Measurements from ENCODE around the gene PLB1. TPM values are rescaled to one million over a fixed set of nuclear protein-coding genes. Genes with fewer than 3 reads are reported as not detected.

Gene PLB1
- total RNA-seq, 1 experiment from 2014 or later: not detected

DNA sequence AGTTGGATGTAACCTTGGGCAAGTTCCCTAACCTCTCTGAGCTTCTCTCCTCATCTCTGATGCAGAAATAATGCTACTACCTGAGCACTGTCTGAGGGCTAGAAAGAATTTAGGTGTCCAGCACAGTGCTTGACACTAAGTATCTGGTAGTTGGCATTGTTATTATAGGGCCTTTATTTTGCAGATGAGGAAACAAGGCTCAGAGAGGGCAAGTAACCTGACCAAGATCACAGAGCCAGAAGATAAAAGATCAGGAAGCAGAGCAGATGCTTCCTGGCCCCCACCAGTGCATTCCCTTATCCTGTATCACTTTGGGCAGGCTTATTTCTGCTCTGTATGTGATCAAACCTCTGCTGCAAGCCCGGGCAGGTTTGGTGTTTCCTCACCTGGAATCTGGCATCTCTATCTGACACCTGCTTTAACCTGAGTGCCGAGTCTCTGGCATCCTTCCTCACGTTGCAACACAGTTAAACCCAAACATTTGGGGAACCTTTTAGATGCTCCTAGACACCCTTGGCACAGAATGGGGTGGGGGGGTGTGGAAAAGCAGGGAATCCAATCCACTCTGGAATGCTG, 69.9 kb downstream of the PLB1 start:
- Histone ChIP-seq H3K36me3 (replicated peaks; ENCODE audit: control insufficient read depth, insufficient read depth, low read length) (no peaks in the 10 kb centered on the region), H3K4me3 (ENCODE audit: insufficient read depth, low read depth, low read length) (no peak overlapping the region), H3K27me3 (ENCODE audit: control insufficient read depth, insufficient read depth, low read length) (peaks cover 2% of the 10 kb centered on the region; the same call in 1 of the 2 replicates)
- DNase-seq: no peak

GRCh38 chr2:28566521-28567041, 70.7 kb downstream of the PLB1 start:
- peak; percentile 96 for DNase-seq
- Histone ChIP-seq H3K36me3 (replicated peaks; ENCODE audit: control insufficient read depth, insufficient read depth, low read length) (no peaks in the 10 kb centered on the region), H3K27me3 (ENCODE audit: control insufficient read depth, insufficient read depth, low read length) (peaks cover 2% of the 10 kb centered on the region; the same call in 1 of the 2 replicates), H3K4me3 (ENCODE audit: insufficient read depth, low read depth, low read length) (peak overlapping the region; percentile 46)

DNA sequence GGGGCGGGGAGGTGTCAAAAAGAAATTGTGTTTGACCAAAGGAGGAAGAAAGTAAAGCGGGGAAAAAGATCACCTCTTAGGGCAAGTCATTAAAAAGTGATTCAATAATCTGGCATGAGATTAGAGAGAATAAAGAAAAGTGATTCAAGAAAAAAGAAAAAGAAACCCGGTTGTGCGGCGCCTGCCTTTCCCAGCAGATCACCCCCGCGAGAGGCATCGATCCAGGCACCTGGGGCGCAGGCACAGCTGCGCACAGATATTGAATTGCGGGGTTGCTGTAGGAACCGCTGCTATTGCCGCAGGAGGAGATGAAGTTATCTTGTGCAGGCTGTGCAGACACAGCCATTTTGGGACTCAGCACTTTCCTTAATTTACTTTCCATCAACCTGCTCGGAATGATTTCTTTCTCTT, 71.2 kb downstream of the PLB1 start:
- Histone ChIP-seq H3K27me3 (ENCODE audit: control insufficient read depth, insufficient read depth, low read length) (peaks cover 2% of the 10 kb centered on the region; the same call in 1 of the 2 replicates), H3K4me3 (ENCODE audit: insufficient read depth, low read depth, low read length) (peak overlapping the region; percentile 46), H3K36me3 (replicated peaks; ENCODE audit: control insufficient read depth, insufficient read depth, low read length) (no peaks in the 10 kb centered on the region)
- peak; percentile 69 for DNase-seq

DNA sequence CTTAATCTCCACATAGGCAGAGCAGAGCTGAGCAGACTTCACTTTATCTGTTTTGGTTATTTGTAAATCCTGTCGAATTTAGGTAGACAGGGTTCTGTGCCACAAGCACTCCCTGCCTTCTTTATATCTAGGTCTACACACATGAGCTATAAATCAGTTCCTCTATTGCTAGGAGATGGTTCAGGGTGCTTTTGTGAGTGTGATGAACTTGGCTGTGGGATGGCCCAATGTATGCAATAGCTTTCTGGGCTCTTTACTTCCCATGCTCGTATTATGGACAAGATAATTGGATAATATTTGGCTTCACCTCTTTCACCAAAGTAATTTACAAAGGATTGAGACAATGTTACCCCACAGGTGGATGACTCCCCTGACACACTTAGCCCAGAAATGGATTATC, 72.2 kb downstream of the PLB1 start:
- Histone ChIP-seq H3K27me3 (ENCODE audit: control insufficient read depth, insufficient read depth, low read length) (peaks cover 2% of the 10 kb centered on the region; the same call in 1 of the 2 replicates), H3K4me3 (ENCODE audit: insufficient read depth, low read depth, low read length) (no peak overlapping the region), H3K36me3 (replicated peaks; ENCODE audit: control insufficient read depth, insufficient read depth, low read length) (no peaks in the 10 kb centered on the region)
- DNase-seq: no peak

DNA sequence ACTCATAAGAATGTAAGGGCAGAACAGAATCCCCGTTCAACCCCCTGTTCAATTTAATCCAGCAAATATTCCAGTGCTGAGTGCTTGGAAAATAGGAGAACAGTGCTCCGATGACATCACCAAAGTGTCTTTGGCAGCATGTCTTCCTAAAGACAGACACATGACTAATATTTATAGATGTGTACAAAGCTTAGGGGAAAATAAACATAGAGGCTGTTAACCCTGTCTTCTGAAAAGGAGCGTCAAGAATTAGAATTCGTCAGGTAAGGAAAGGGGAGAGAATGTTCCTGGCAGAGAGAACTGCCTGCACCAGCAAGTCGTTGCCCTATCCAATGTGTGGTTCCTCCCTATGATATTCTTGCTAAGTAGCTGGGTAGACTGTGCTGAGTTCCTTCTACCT, 72.7 kb downstream of the PLB1 start:
- Histone ChIP-seq H3K27me3 (ENCODE audit: control insufficient read depth, insufficient read depth, low read length) (peaks cover 2% of the 10 kb centered on the region; the same call in 1 of the 2 replicates), H3K36me3 (replicated peaks; ENCODE audit: control insufficient read depth, insufficient read depth, low read length) (no peaks in the 10 kb centered on the region), H3K4me3 (ENCODE audit: insufficient read depth, low read depth, low read length) (no peak overlapping the region)
- no peak for DNase-seq

- no peak for DNase-seq
- H3K27me3 ChIP-seq (ENCODE audit: control insufficient read depth, insufficient read depth, low read length): peaks cover 2% of the 10 kb centered on the region; the same call in 1 of the 2 replicates
- no peaks in the 10 kb centered on the region for H3K36me3 ChIP-seq (replicated peaks; ENCODE audit: control insufficient read depth, insufficient read depth, low read length)
- H3K4me3 ChIP-seq (ENCODE audit: insufficient read depth, low read depth, low read length): no peak overlapping the region
Measured at GRCh38 chr2:28570431-28570830, 74.6 kb downstream of the PLB1 start.

GRCh38 chr2:28576714-28577113, 80.9 kb downstream of the PLB1 start:
- Histone ChIP-seq H3K27me3 (ENCODE audit: control insufficient read depth, insufficient read depth, low read length) (no peaks in the 10 kb centered on the region), H3K36me3 (replicated peaks; ENCODE audit: control insufficient read depth, insufficient read depth, low read length) (no peaks in the 10 kb centered on the region), H3K4me3 (ENCODE audit: insufficient read depth, low read depth, low read length) (no peak overlapping the region)
- no peak for DNase-seq

GRCh38 chr2:28577791-28578680, 82.2 kb downstream of the PLB1 start:
- Histone ChIP-seq H3K4me3 (ENCODE audit: insufficient read depth, low read depth, low read length) (no peak overlapping the region), H3K27me3 (ENCODE audit: control insufficient read depth, insufficient read depth, low read length) (no peaks in the 10 kb centered on the region), H3K36me3 (replicated peaks; ENCODE audit: control insufficient read depth, insufficient read depth, low read length) (no peaks in the 10 kb centered on the region)
- DNase-seq: no peak

DNA sequence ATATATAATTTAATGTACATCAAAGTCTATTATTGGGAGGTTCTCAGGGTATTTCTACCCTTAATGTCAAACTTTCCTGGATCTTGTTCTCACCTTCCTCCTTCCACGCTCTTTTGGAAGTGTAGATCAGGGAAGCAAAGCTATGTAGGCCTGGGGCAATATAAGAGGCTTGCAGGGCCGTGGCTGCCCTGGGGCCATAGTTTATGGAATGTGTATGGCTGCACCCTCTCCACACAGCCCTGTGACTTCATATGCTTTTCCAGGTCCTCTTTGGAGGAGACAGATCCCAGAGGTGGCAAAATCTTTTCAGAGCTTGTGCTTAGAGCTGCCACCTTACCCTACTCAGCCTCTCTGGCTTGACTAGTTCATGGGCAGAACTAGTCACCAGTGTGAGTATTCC, 82.9 kb downstream of the PLB1 start:
- DNase-seq: no peak
- Histone ChIP-seq H3K4me3 (ENCODE audit: insufficient read depth, low read depth, low read length) (no peak overlapping the region), H3K36me3 (replicated peaks; ENCODE audit: control insufficient read depth, insufficient read depth, low read length) (no peaks in the 10 kb centered on the region), H3K27me3 (ENCODE audit: control insufficient read depth, insufficient read depth, low read length) (no peaks in the 10 kb centered on the region)

- Histone ChIP-seq H3K36me3 (replicated peaks; ENCODE audit: control insufficient read depth, insufficient read depth, low read length) (no peaks in the 10 kb centered on the region), H3K27me3 (ENCODE audit: control insufficient read depth, insufficient read depth, low read length) (no peaks in the 10 kb centered on the region), H3K4me3 (ENCODE audit: insufficient read depth, low read depth, low read length) (no peak overlapping the region)
- no peak for DNase-seq
Measured at GRCh38 chr2:28579606-28580005, 83.7 kb downstream of the PLB1 start.

- H3K36me3 ChIP-seq (replicated peaks; ENCODE audit: control insufficient read depth, insufficient read depth, low read length): no peaks in the 10 kb centered on the region
- no peak overlapping the region for H3K4me3 ChIP-seq (ENCODE audit: insufficient read depth, low read depth, low read length)
- no peak for DNase-seq
- no peaks in the 10 kb centered on the region for H3K27me3 ChIP-seq (ENCODE audit: control insufficient read depth, insufficient read depth, low read length)
Measured at GRCh38 chr2:28580078-28580477, 84.2 kb downstream of the PLB1 start.

- Histone ChIP-seq H3K4me3 (ENCODE audit: insufficient read depth, low read depth, low read length) (no peak overlapping the region), H3K27me3 (ENCODE audit: control insufficient read depth, insufficient read depth, low read length) (no peaks in the 10 kb centered on the region), H3K36me3 (replicated peaks; ENCODE audit: control insufficient read depth, insufficient read depth, low read length) (no peaks in the 10 kb centered on the region)
- DNase-seq: no peak
Measured at GRCh38 chr2:28581312-28581711, 85.5 kb downstream of the PLB1 start.

DNA sequence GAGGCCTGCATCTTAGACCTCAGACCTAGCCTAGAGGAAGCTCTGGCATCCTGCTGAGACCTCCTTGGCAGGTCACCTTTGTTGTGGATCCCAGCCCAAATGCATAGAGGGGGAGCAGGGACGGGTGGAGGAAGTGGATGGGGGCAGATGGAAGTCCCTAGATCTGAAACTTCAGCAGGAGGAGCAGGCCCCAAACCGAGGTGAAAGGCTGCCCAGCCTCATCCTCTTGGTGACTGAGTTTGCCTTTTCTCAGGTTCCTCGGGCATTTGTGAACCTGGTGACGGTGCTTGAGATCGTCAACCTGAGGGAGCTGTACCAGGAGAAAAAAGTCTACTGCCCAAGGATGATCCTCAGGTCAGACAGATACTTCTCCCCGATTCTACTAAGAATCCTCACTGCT, 86.3 kb downstream of the PLB1 start:
- H3K4me3 ChIP-seq (ENCODE audit: insufficient read depth, low read depth, low read length): no peak overlapping the region
- no peaks in the 10 kb centered on the region for H3K36me3 ChIP-seq (replicated peaks; ENCODE audit: control insufficient read depth, insufficient read depth, low read length)
- no peak for DNase-seq
- no peaks in the 10 kb centered on the region for H3K27me3 ChIP-seq (ENCODE audit: control insufficient read depth, insufficient read depth, low read length)

DNA sequence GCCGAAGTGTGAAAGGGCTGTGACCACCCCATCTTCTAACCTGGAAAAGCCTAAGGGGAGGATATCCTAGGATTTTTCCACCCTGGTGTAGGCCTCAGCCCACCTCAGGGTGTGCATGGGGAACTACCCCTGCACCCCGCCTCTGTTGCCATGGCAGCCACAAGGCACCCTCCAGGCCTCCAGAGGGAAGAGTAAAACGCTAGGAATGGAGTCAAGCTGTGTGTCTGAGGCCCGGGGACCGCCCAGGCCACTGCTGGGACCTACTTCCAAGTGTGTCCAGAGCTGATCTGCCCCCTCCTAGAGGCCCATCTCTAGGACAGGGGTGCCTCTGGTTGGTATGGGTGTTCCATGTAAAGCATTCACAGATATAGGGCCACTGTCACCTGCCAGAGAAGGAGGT, 86.7 kb downstream of the PLB1 start:
- no peaks in the 10 kb centered on the region for H3K27me3 ChIP-seq (ENCODE audit: control insufficient read depth, insufficient read depth, low read length)
- no peaks in the 10 kb centered on the region for H3K36me3 ChIP-seq (replicated peaks; ENCODE audit: control insufficient read depth, insufficient read depth, low read length)
- no peak overlapping the region for H3K4me3 ChIP-seq (ENCODE audit: insufficient read depth, low read depth, low read length)
- no peak for DNase-seq

Data from H7 (cell line).